Measurements from ENCODE around the gene BABAM2.

BABAM2 gene

GRCh38 chr2:28193630-28194403 is 303.3 kb downstream of the BABAM2 start:
- FAIRE-seq (no peak), DNase-seq (ENCODE audit: low spot score) (no peak)

DNA sequence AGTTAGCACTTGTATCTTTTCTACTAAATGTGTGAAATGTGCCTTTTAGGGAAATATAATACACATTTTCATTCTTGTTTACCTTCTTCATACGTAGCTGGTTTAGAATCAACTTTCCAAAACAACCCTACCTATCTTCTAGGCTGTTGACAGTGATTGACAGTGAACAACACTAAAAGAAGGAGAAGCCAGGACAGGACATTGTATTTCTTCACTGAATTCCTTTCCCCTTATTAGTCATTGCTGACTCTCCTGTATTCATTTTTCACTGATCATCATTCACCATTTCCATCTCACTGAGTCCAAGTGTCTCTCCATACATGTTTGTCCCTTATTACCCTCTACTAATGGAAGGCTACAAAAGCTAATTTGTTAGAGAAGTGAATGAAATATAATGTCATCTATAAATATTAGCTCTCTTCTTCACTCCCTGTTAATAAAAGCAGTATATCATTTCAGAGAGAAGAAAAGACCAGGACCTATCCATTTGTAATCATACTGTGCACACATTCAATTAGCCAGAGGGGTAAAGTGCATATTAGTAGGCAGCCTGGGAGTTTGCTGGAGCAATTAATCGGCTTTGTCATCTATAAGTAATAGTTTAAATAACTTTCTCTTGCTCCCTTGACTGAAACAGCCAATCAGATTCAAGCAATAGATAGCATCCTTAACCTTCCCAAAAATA is 309.6 kb downstream of the BABAM2 start:
- DNase-seq (ENCODE audit: low spot score) = peak; percentile 17
- FAIRE-seq = no peak

DNA sequence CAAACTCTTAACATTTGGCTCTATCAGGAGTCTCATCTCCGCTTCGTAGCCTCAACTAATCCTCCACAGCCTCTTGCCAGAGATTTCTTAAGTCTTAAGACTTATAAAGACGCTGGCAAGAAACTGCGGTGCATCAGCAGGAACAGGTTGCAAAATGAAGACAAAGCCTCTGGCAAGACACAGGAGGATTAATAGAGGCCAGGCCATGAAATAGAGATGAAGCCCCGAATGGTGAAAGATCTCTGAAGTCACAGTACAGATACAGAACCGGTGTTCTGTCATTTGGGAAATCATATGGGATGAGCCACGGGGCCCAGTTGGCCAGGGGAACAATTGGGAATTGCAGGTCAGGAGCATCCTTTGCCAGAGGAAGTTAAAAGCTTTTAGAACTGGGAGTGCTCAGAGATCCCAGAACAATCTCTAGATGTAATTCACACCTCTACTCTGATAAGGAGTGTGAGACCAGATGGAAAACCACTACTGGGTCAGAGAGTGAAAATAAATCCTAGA is 311.2 kb downstream of the BABAM2 start:
- FAIRE-seq = no peak
- no peak for DNase-seq (ENCODE audit: low spot score)

- no peak for FAIRE-seq
Measured at GRCh38 chr2:28202719-28203118, 312.2 kb downstream of the BABAM2 start.

DNA sequence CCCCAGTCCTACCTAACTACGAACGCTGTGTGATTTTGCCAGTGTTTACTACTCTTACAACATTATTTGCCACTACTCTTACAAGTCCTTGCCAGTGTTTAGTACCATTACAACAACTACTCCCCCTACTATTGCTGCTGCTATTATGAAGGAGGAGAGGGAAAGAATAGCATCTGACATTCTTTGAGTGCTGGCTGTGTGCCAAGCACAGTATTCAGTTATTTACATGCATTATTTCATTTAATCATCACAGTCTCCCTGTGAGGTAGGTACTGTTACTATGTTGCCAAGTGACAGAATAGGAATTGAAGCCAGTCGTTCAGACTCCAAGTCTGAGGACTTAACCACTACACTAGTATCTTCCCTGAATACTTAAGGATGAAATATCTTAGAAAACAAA is 316.2 kb downstream of the BABAM2 start:
- DNase-seq (ENCODE audit: low spot score) = no peak
- FAIRE-seq = no peak

More at GRCh38 chr2:28202719-28203118, 312.2 kb downstream of the BABAM2 start:
- DNase-seq (ENCODE audit: low spot score) = no peak

GRCh38 chr2:28209261-28209691 is 318.7 kb downstream of the BABAM2 start:
- no peak for FAIRE-seq
- DNase-seq (ENCODE audit: low spot score) = peak; percentile 42

GRCh38 chr2:28209864-28210263 is 319.3 kb downstream of the BABAM2 start:
- FAIRE-seq = no peak

DNA sequence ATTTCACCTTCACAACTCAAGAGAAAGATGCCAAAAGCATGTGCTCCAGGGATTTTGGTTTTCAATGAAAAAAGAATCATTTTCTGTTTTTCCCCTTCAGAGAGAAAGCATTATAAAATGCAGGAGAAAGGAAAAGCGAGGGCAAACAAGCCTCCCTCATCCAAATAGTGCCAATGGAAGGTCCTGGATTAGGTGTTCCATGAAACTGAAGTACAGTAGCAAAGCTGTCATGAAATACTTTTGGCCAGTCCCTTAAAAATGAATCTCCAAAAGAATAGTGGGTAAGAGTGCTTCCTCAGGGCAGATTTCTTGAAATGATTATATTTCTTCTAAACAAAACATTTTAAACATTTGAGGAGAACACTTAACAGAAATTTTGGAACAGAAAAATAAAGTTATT is 320.0 kb downstream of the BABAM2 start:
- no peak for FAIRE-seq
- DNase-seq (ENCODE audit: low spot score) = no peak

More at GRCh38 chr2:28209864-28210263, 319.3 kb downstream of the BABAM2 start:
- no peak for DNase-seq (ENCODE audit: low spot score)

DNA sequence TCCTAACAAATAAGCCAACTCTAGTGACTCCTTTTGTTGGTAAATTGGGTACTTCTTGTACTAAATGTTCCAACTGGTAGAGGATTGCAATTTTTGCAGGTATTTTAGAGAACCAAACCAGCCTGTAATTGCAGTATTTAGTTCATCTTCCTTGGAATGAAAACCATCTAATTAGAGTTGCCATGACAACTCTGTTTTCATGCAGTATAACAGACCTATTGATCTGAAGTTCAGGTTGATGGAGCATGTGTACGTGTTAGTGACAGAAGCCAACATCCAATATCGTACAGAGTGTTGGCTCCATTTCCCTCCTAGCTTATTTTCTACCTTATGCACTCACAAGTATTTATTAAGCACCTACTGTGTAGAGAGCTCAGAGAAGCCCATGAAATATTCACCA is 325.8 kb downstream of the BABAM2 start:
- no peak for DNase-seq (ENCODE audit: low spot score)
- FAIRE-seq = no peak

- DNase-seq (ENCODE audit: low spot score) (no peak), FAIRE-seq (no peak)
Measured at GRCh38 chr2:28217042-28217740, 326.7 kb downstream of the BABAM2 start.

DNA sequence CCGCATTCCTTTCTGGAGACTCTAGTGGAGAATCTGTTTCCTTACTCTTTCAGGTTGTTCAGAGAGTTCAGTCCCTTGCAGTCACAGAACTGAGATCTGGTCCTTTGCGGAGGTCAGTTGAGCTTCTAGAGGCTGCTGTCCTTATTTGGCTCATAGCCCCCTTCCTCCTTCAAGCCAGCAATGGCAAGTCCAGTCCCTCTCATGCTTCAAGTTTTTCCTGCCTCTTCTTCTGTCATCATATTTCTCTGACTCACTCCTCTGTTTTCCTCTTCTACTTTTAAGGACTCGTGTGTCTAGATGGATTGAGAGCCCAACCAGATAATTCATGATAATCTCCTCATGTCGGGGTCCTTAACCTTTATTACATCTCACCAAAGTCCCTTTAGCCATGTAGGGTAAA is 328.6 kb downstream of the BABAM2 start:
- DNase-seq (ENCODE audit: low spot score) = no peak
- FAIRE-seq = no peak

GRCh38 chr2:28219758-28220368 is 329.3 kb downstream of the BABAM2 start:
- no peak for FAIRE-seq
- DNase-seq (ENCODE audit: low spot score) = no peak

DNA sequence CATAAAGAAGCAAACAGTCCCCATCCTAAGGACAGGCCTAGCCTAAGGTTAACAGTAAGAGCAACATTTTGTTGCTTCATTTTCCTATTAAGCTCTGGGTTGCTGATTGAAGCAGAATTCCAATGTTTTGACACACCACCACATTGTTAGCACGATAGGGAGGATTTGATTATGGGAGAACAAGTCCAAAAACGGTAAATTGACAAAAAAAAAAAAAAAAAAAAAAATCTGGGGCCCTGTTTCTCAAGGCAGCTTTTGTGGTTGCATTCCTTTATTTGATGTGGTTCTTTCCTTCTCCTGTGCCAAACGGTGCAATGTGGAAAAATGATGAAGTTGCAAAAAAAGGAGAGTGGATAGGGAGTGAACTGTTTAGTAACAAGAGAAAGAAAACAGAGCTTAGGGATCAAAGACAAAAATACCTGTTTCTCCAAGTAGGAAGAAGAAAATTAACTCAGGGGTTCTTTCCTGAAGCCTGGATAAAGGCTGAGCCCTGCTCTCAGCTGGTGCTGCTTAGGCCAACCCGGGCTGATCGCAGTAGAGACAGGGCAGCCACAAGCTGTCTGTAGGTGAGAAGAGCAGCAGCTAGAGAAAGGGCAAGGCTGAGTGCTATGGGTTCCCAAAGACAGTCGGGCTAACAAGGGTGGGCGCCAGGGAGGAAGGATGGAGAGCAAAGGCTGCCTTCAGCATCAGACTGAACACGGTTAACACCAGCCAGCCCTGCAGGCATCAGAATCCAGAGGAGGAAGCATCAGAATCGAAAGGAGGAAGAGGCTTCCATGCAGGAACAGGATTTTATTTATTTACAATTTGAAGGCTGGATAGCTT is 334.3 kb downstream of the BABAM2 start:
- peak; percentile 90 for FAIRE-seq
- DNase-seq (ENCODE audit: low spot score) = peak; percentile 68

GRCh38 chr2:28225473-28226080 is 335.0 kb downstream of the BABAM2 start:
- no peak for FAIRE-seq
- DNase-seq (ENCODE audit: low spot score) = no peak

GRCh38 chr2:28226558-28226957 is 336.0 kb downstream of the BABAM2 start:
- DNase-seq (ENCODE audit: low spot score) (no peak), FAIRE-seq (no peak)

DNA sequence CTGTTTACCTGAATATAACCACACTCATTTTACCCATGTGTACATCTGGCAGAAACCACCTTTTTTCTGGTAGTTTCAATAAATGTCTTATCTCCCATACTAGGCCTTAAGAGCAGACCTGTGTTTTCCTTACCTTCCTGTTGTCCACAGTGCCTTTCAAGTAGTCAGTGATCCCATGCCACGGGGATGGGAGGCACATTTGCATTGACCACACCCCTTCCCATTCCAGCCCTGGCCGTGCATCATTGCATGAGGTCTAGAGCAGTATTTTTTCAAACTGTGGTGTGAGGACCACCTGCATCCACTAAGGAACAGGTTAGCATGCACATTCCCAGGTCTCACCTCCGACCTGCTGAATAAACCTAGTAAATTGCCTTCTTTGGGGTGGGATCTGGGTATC is 337.0 kb downstream of the BABAM2 start:
- DNase-seq (ENCODE audit: low spot score) (no peak), FAIRE-seq (no peak)

DNA sequence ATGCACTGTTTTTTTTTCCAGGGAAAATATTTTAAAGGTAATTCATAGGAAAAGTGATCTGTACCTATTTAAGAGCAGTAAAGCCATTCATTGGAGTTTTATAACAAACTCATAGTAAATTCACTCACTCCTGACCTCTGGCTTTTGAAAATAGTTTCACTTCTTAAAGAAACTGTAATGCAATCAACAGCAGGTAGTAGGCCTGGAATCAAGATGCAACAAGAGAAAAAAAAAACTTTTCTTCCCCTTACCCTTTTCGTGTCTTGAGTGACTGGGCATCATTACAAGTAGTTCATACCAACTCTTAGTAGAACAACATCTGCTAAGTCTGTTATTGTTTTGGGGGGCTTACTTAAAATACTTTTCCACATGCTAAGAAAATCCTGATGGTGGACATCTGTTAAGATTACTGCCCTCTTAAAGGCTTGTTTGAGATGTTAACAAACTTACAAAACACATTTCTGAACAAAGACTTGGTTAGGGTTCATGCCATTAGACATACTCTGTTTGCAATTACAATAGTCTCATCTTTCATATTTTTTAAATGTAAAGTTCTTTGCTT is 338.0 kb downstream of the BABAM2 start:
- DNase-seq (ENCODE audit: low spot score) (no peak), FAIRE-seq (no peak)

DNA sequence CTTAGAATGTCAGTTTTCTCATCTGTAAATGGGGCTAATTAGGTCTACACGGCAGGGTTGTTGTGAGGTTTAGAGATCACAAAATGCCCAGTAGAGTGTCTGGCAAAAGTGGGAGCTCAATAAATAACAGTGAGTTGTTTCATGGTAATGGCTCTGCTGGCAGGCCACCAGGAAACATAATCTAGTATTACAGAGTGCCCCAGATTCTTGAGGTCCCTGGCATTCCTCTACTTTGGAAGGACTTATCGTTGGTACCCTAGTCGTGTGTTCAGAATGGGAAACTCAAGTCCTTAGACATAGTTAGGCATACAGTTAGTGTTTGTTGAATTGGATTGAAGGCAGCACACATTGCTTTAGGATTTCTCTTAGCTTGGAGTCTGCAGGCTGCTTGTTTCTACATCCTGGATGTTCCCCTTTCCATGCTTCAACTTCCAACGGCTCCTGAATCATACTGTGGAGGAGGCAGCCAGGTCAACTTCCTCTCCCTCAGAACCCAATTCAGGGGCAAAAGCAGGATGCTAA is 340.6 kb downstream of the BABAM2 start:
- peak; percentile 72 for DNase-seq (ENCODE audit: low spot score)
- FAIRE-seq = peak; percentile 79

GRCh38 chr2:28232295-28232694 is 341.8 kb downstream of the BABAM2 start:
- DNase-seq (ENCODE audit: low spot score) (peak; percentile 51), FAIRE-seq (no peak)

All from RCC 7860 (cell line).